ENCODE results near the gene ZNF860.
"Not testable (repeated sequence)": the region's sequence is repeated elsewhere in the genome, so short reads cannot be mapped to it uniquely, and the experiment has no call there.

The ZNF860 gene

DNA sequence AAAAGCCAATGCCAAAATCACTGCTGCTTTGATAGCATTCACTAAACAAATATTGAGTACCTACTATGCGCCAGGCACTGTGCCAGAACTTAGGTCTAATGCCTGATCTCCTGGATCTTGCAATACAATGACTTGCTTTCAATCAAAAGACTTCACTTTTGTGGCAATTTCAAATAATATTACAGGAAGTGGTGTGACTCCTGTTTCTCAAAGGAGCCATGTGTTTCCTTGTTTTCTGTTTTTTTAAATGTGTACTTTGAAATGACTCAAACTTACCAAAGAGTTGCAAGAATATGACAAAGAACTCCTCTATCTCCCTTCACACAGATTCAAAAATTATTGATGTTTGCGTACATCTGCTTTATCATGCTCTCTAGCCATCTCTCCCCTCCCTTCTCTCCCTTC lies 18.7 kb upstream of the ZNF860 start:
- DNase-seq: peak; percentile 12

DNA sequence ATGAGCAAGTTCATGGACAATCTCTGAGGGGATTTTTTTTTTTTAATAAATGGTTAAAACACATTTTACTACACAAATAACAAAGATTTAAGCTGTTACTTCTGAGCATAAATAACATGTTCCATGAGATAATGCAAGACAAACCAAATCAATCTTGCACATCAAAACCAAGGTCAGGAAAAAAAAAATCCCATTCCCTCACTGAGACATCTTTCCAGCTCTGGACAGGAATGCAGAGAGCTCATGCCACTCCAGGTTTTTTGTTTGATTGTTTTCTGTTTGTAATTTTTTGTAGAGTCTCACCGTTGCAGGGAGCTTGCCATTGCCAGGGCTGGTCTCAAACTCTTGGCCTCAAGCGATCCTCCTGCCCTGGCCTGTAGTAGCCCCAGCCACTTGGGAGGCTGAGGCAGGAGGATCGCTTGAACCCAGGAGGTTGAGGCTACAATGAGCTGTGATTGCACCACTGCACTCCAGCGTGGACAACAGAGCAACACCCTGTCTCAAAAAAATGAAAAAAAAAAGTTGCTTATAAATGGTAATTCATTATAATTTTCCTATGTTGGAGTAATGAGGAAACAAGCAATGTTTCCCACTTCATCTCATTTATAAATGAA lies 14.5 kb upstream of the ZNF860 start:
- DNase-seq: no peak

DNA sequence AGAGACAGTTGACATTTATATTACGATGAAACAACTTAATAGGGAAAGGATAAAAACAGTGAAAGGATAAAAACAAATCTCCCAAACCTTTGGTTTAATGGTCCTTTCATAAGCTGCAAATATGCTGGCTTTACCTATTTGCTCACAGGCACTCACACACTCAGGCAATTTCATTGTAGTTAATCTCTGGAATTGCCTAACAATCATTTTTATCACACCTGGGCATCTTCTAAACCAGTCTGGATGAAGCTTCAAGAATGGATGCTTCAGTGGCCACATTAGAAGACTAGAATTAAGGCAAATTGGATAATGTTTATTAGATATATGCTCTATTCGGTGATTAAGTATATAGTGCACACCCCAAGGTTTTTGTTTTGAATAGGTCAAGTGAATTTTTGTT lies 14.0 kb upstream of the ZNF860 start:
- no peak for DNase-seq

DNA sequence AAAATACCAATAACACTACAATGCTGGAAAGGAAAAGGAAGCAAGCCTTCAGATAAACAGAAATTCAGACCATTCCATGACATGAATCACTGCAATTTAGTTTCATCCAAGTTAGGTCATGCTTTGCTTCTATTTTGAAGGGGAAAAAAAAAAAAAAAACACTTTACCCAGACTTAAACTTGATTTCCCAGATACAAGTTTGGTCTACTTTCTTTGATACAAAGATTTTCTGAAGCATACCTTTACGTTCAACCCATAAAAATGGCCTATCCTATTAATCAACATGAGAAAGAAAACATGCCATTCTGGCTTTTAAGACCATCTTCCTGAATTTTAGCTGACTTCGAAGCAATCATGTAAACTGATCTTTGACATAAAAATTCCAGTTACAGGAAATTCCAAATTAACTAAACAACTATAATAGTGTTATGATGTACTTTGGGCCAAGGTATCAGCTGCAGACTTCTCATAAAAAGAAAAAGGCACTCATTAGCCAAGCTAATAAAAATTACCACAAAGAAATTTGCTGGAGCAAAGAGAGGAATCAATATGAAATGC lies 13.1 kb upstream of the ZNF860 start:
- no peak for DNase-seq

DNA sequence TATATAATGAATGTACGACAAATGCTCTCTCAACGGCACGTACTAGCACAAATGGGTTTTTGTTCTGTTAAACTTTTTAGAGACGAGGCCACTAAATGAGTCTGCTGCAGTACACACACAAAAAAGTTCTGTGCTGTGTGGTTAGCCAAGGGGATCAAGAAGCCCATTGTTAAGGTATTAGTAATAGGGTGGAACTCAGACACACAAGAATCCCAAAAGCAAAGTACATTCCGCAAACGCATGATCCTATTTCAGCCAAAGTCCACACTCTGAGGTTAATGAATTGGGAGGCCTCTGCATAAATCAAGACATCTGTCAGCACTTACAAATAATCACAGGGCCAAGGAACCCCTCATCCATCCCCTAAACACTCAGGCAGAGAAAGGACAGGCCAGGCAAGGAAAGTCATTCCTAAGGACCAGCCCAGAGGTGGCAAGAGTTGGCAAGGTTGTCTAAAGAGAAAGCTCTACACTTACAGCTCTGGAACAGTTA lies 12.6 kb upstream of the ZNF860 start:
- no peak for DNase-seq

DNA sequence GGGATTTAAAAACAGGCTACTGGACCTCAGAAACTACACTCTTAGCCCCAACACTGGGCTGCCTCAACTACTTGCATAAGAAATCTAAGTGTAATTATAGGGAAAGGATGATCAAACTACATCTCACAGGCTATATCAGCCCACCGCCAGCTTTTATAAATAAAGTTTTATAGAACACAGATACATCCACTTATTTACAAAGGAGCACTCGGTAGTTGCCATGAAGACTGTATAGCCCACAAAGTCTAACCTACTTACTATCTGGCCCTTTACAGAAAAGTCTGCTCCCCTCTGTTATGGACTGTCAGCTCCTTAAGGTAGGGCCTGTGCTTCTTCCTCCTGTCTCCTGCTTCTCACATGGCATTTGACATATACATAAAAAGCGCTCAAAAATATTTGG lies 9.9 kb upstream of the ZNF860 start:
- DNase-seq: no peak

DNA sequence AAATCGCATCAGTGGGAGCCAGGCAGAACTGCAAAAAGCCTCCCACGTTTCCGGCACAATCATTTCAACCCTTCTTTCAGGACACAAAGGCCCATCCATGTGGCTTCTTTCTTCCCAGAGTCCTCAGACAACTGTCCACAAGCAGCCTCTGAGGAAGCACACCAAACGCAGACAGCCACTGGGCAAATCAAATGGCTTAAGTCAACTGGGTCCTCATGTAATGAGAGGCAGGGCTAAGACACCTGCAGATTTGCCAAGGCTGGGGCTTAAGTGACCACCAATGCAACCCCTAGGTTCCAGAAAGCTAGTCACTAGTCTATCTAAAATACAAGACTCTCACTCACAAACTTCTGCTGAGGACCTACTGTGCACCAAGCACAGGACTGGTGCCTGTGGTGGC lies 8.5 kb upstream of the ZNF860 start:
- DNase-seq: no peak

DNA sequence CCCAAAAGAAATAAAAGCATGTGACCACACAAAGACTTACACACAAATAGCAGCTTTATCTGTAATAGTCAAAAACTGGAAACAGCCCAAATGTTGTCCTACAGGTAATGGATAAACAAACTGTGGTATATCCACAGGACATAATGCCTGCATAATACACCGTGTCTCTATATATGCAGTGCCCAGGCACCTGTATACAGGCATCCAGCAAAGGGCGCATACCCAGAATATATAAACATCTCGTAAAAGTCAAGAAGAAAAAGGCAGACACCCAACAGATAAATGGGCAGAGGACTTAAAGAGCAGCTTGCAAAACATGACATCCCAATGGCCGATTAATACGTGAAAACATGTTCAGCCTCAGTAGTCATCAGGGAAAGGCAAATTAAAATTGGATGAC lies 7.7 kb upstream of the ZNF860 start:
- DNase-seq: no peak

DNA sequence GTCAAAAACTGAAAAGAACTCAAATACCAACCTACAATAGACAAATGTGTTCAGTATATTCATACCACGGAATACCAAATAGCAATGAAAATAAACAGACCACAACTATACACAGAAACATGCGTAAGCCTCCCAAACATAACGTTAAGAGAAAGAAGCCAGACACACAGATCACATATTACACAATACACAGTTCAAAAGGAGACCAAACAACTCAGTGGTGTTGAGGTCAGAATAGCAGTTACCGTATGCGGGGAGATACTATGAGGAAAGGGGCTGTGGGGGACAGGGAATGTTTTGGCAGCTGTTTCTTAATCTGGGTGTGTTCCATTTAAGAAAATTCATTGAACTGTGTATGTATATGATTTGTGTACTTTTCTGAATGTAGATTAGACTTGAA lies 7.1 kb upstream of the ZNF860 start:
- DNase-seq: no peak

DNA sequence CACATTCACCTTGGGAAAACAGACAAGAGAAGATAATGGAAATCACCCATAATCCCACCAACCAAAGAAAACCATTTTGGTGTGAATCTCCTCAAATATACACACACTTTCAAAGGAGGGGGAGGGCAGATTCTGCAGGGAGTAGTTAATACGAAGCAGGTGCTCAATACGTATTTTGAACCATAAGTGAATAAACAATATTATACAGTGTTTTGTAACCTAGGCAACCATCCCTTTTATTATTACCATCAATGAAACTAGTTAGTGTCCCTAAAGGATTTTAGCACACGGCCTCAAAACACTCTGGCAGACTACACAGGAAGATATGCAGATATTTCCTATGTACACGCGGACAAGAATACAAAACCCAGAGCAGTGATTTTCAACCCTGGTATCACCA lies 6.6 kb upstream of the ZNF860 start:
- no peak for DNase-seq

DNA sequence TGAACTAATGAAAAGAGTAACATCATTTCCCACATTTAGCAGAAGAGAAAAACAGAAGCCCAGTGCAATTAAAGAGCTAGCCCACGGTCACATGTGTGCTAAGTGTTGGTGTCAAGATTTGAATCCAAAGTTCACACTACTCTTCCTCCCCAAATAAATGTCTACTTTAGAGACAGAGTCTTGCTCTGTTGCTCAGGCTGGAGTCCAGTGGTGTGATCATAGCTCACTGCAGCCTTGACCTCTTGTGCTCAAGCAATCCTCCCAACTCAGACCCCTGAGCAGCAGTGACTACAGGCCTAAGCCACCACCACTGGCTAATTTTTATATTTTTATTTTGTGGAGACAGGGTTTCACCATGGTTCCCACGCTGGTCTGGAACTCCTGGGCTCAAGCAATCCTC lies 5.2 kb upstream of the ZNF860 start:
- no peak for DNase-seq

DNA sequence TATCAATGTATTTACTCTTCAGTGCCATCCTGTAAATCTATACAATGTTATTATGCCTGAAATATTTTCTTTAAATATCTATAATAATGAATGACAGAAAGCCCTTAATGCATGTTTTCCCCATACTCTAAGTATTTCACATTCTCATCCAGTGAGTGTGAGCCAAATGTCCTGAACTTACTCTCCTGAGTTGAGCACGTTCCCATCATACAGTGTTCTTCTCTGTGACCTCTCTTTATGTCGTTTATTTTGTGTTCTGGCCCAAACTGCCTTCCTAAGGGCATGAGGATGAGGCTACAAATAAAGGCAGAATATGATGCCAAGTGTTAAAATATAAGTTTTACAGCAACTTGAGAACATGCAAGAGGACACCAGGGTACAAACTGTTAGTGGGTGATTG lies 3.8 kb upstream of the ZNF860 start:
- DNase-seq: no peak

DNA sequence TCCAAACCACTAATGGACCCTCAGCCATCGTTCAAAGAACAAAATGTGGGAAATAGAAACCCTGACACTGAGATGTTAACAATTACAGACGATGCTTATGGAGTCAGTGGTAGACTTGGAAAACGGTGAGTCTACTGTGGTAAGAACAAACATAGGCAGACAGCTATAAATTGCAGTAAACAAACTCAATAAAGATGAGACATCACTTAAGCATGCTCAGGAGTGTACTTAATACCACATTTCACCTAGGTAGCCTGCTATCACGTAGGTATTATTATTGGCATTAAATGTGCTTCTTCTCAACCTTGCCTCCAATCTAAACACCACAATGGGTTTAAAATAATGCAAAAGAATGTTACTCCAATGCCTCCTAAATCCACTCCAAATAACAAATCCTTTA lies 3.0 kb upstream of the ZNF860 start:
- DNase-seq: no peak

DNA sequence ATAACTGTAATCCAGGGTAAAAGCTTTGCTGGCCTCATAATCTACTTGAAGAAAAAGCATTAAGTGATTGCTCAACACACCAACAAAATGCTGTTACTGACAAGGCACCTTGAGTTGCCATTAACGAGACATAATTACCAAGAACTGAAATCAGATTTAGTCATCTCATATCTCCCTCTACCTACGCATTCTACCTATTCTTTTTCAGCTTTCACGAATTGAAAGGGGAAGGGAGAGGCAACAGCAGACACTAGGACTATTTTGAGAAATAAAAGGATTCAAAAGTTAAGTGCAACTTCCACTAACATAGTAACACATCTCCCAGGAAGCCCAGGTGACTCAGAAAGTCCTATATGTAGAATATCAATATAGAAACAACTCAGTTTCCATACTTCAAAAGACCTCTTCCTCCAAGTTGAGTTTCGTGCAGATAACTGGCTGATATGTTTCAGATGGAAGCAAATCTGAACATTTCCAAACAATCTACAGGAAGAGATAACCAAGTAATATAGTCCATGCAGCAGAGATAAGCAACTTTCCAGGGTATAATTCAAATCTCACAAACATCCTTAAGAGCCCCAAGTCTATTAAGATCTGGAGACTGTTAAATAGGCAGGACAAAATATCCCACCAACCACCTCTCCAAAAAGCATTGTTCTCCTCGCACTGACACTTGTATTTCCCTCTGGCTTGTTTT lies 2.4 kb upstream of the ZNF860 start:
- no peak for DNase-seq

DNA sequence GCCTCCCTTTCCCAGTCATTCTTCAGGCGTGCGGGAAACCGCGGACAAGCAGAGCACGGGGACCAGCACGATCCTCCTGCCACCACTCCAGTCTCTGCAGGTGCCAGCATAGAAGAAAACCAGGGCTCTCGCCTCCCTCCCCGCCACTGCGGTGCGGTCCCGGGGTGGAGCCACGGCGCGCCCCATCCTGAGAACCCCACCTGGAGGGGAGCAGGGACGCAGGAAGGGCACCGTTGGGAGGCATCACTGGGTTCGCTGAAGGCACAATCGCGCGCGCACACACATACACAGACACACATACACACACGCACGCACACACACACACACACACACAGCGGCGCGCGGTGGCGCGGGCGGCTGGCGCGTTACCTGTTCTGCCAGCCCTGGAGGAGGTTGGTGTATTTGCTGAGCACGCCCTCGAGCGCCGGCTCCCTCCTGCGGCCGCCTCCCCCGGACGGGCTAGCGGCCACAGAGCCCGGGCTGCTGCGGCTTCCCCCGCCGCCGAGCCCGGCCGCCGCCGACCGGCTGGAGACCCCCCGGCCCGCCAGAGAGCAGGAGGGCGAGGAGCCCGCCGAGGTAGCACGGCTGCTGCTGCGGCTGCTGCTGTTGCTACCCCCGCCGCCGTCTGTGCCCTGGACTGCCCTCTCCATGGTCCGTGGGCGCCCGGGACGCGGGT lies 882 bp upstream of the ZNF860 start:
- DNase-seq: no peak

DNA sequence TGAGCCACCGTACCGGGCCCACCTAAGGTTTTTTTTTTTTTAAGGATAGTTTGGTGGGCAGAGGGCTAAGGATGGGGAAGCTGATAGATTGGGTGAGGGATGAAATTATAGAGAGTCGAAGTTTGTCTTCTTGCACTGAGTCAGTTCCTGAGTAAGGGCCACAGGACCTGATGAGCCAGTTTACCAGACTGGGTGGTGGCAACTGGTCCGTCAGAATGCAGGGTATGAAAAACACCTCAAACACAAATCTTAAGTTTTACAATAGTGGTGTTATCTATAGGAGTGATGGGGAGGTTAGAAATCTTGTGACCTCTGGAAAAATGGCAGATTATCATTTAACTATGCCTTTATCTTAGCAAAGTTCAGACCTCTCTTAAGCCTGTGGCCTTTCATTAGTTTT lies 2.8 kb downstream of the ZNF860 start:
- DNase-seq: no peak

DNA sequence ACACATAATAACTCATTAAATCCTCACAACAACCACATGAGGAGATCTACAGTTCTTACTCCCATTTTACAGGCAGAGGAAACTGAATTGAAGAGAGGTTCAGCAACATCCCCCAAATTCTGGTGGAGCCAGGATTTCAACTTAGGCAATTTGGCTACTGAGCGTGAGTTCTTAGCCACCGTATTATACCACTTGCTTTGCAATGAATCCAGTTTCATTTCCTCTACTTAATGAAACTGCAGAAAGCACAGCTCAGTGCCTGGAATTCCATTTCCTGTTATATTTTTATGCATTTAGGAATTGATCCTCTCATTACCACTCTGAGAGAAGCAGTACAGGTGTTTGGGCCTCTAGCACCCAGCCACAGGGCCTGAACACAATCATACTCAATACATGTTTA lies 4.3 kb downstream of the ZNF860 start:
- DNase-seq: peak; percentile 51

DNA sequence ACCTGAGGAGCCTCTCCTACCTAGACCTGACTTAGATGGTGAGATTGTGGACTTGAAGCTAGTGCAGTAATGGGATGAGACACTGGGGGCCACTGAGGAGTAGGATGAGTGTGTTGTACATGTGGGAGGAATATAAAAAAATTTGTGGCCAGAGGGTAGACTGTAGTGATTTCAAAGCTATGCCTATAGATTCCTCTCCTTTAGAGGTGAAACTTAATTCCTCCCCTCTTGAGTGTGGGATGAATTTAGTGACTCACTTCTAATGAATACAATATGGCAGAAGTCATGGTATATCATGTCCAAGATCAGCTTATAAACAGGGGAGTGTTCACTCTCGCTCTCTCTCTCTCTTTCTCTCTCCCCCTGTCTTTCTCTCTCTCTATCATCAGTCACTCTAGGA lies 6.7 kb downstream of the ZNF860 start:
- no peak for DNase-seq

DNA sequence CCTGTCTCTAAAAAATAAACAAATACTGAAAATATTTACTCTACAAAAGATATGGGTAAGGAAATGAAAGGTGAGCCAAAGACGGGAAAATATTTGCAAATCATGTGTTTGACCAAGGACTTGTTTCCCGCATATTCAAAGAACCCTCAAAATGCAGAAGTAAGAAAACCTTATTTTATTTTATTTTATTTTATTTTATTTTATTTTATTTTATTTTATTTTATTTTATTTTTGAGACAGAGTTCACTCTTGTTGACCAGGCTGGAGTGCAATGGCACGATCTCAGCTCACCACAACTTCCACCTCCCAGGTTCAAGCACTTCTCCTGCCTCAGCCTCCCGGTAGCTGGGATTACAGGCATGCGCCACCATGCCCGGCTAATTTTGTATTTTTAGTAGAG lies 11.4 kb downstream of the ZNF860 start:
- not testable (repeated sequence) for DNase-seq

DNA sequence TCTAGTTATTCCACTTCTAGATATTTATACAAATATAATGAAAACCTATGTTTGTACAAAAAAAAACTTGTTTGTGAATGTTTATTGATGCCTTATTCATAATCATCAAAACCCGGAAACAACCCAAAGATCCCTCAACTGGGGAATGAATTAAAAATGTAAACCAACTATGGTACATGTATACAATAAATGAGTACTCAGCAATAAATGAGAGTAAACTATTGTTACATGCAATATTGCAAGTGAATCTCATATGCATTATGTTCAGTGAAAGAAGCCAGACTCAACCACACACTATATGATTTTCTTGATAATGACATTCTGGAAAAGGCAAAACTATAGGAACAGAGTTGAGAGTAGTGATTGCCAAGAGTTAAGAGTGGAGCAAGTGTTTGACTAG lies 12.3 kb downstream of the ZNF860 start:
- no peak for DNase-seq

DNA sequence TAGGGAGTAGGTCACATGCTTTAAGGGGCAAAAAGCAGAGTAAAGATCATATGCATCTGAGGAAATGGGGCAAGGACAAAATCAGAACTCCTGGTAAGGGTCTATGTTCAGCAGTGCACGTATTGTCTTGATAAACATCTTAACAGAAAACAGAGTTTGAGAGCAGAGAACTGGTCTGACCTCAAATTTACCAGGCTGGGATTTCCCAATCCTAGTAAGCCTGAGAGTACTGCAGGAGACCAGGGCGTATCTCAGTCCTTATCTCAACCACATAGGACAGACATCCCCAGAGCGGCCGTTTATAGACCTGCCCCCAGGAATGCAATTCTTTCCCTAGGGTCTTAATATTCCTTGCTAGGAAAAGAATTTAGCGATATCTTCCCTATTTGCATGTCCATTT lies 13.5 kb downstream of the ZNF860 start:
- not testable (repeated sequence) for DNase-seq

DNA sequence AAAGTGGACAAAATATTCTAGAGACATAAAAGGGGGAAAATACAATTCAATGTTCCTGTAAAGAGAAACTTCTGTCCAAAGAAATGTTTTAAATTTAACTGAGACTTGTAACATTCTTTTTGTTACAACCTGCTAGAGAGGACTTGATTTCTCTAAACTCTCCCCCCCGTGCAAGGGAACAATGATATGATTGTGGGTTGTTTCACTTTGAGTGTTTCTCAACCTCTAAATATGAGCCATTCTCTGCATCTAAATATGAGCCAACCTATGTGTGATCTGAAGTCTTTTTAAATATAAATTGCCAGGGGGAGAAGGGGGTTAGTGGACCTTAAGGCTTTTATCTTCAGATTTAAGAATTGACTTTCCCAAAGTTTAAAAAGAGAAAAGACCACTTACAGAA lies 14.6 kb downstream of the ZNF860 start:
- DNase-seq: no peak

DNA sequence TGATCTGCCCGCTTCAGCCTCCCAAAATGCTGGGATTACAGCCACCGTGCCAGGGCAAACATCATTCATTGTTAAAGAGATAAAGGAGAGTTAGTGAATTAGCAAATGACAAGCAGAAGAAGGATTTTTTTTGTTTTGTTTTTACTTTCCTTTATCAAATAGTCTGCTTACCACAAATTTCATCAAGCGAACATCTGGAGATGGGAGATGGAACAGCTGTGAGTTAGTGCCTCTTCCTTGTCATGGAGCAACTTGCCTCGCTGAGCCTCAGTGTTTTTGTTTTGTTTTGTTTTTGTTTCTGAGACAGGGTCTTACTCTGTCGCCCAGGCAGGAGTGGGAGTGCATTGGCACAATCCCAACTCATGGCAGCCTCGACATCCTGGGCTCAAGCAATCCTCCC lies 15.9 kb downstream of the ZNF860 start:
- no peak for DNase-seq

DNA sequence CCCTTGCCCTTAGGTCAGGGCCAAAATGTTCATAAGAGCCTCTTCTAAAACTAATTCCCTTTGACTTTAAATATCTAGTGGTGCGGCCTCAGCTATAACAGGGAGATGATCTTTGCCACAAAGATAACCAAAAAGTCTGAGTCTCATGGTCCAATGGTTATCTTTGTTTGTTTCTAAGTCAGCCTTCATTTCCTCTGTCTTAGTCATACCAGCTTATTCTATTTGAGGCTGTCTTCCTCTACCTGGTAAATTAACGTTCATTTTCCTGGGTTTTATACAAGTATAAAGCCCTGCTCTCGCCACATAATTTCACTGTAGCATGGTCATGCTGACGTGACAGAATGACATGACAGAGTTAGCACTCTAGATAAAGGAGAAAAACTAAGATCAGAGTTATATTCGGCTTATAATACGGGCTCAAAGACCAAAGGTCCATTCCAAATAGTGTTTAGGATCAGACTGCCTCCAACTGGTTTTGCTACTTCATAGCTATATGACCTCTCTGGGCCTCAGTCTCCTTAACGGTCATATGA lies 18.4 kb downstream of the ZNF860 start:
- DNase-seq: no peak
